ENCODE data around the gene CRELD1.
"Not testable (repeated sequence)": the region's sequence is repeated elsewhere in the genome, so short reads cannot be mapped to it uniquely, and the experiment has no call there.

Gene CRELD1

GRCh38 chr3:9937486-9938238 is 4.0 kb downstream of the CRELD1 start:
- no peak overlapping the region for H3K18ac ChIP-seq (ENCODE audit: low read length)
- H2BK120ac ChIP-seq (ENCODE audit: low read depth, low read length) = no peak overlapping the region
- H2BK5ac ChIP-seq (ENCODE audit: low read length) = no peak overlapping the region
- H2BK12ac ChIP-seq (ENCODE audit: low read length) = no peak overlapping the region
- peaks cover 0 to 5% of the 10 kb centered on the region in 2 donors for H3K9me3 ChIP-seq (replicated peaks in 1 of 2; ENCODE audit: control insufficient read depth in 2 of 2, insufficient read depth in 1 of 2, low read depth in 1 of 2, low read length in 2 of 2)
- H3K4me2 ChIP-seq (ENCODE audit: insufficient read depth, low read length, poor library complexity, severe bottlenecking) = no peak overlapping the region
- peaks cover 9 to 42% of the 10 kb centered on the region in 2 donors for H3K36me3 ChIP-seq (replicated peaks in 1 of 2; ENCODE audit: control insufficient read depth in 2 of 2, insufficient read depth in 2 of 2, low read length in 2 of 2)
- H3K79me1 ChIP-seq (ENCODE audit: low read depth, low read length) = no peaks in the 10 kb centered on the region
- no peak for DNase-seq (ENCODE audit: low spot score)
- H3K4me1 ChIP-seq (ENCODE audit: control insufficient read depth in 2 of 2, insufficient read depth in 1 of 2, low read depth in 1 of 2, low read length in 2 of 2) = peaks cover 7% of the 10 kb centered on the region in 2 donors
- H3K23ac ChIP-seq (ENCODE audit: low read depth, low read length, poor library complexity) = no peak overlapping the region
- H3K4me3 ChIP-seq (ENCODE audit: low read length in 2 of 2) = peak overlapping the region in 1 of 2 donors; percentile 59
- peaks cover 0 to 2% (median 0%) of the 10 kb centered on the region in 3 experiments for H3K27me3 ChIP-seq (ENCODE audit: control insufficient read depth in 3 of 3, insufficient read depth in 3 of 3, low read depth in 1 of 3, low read length in 3 of 3)
- H2AFZ ChIP-seq (ENCODE audit: low read length) = no peak overlapping the region
- no peak overlapping the region for H3K27ac ChIP-seq (replicated peaks; ENCODE audit: low read length)
- no CpG with 5 or more reads among the region's 13 CpGs for WGBS, 2 donors (ENCODE audit: extremely low coverage in 2 of 2, insufficient read length in 2 of 2, insufficient replicate concordance in 1 of 2)
- H2BK15ac ChIP-seq (ENCODE audit: low read length) = no peak overlapping the region
- no peak overlapping the region for H4K8ac ChIP-seq (ENCODE audit: low read depth, low read length)
- no peak overlapping the region for H3K4ac ChIP-seq (ENCODE audit: low read length)
- no peak overlapping the region for H3K9ac ChIP-seq (ENCODE audit: low read depth, low read length, poor library complexity)
- no peak overlapping the region for H4K91ac ChIP-seq (ENCODE audit: low read depth, low read length, poor library complexity)
- H2AK5ac ChIP-seq (ENCODE audit: low read depth, low read length) = no peak overlapping the region
- no peak overlapping the region for H3K14ac ChIP-seq (ENCODE audit: low read length)

GRCh38 chr3:9938966-9939365 is 5.3 kb downstream of the CRELD1 start:
- Histone ChIP-seq H2BK120ac (ENCODE audit: low read depth, low read length) (no peak overlapping the region), H3K4me3 (ENCODE audit: low read length in 2 of 2) (no peak overlapping the region), H3K18ac (ENCODE audit: low read length) (no peak overlapping the region), H2AK5ac (ENCODE audit: low read depth, low read length) (no peak overlapping the region), H3K27me3 (ENCODE audit: control insufficient read depth in 3 of 3, insufficient read depth in 3 of 3, low read depth in 1 of 3, low read length in 3 of 3) (peaks cover 0 to 2% (median 0%) of the 10 kb centered on the region in 3 experiments), H4K91ac (ENCODE audit: low read depth, low read length, poor library complexity) (no peak overlapping the region), H3K4me2 (ENCODE audit: insufficient read depth, low read length, poor library complexity, severe bottlenecking) (no peak overlapping the region), H3K23ac (ENCODE audit: low read depth, low read length, poor library complexity) (no peak overlapping the region), H2BK12ac (ENCODE audit: low read length) (no peak overlapping the region), H3K9ac (ENCODE audit: low read depth, low read length, poor library complexity) (no peak overlapping the region), H3K14ac (ENCODE audit: low read length) (no peak overlapping the region), H2BK15ac (ENCODE audit: low read length) (no peak overlapping the region), H3K79me1 (ENCODE audit: low read depth, low read length) (no peaks in the 10 kb centered on the region), H2AFZ (ENCODE audit: low read length) (no peak overlapping the region), H3K4me1 (ENCODE audit: control insufficient read depth in 2 of 2, insufficient read depth in 1 of 2, low read depth in 1 of 2, low read length in 2 of 2) (peaks cover 6 to 7% of the 10 kb centered on the region in 2 donors), H3K9me3 (replicated peaks in 1 of 2; ENCODE audit: control insufficient read depth in 2 of 2, insufficient read depth in 1 of 2, low read depth in 1 of 2, low read length in 2 of 2) (peaks cover 0 to 5% of the 10 kb centered on the region in 2 donors), H3K27ac (replicated peaks; ENCODE audit: low read length) (no peak overlapping the region), H3K4ac (ENCODE audit: low read length) (no peak overlapping the region), H4K8ac (ENCODE audit: low read depth, low read length) (no peak overlapping the region), H2BK5ac (ENCODE audit: low read length) (no peak overlapping the region), H3K36me3 (replicated peaks in 1 of 2; ENCODE audit: control insufficient read depth in 2 of 2, insufficient read depth in 2 of 2, low read length in 2 of 2) (peaks cover 11 to 55% of the 10 kb centered on the region in 2 donors)
- WGBS, 2 donors (ENCODE audit: extremely low coverage in 2 of 2, insufficient read length in 2 of 2, insufficient replicate concordance in 1 of 2) = no CpG with 5 or more reads among the region's 2 CpGs
- no peak for DNase-seq (ENCODE audit: low spot score)

- not testable (repeated sequence) for H2BK15ac ChIP-seq (ENCODE audit: low read length); H3K79me1 ChIP-seq (ENCODE audit: low read depth, low read length); H3K18ac ChIP-seq (ENCODE audit: low read length); H3K14ac ChIP-seq (ENCODE audit: low read length); H3K4ac ChIP-seq (ENCODE audit: low read length); H3K23ac ChIP-seq (ENCODE audit: low read depth, low read length, poor library complexity); H3K4me1 ChIP-seq (ENCODE audit: control insufficient read depth in 2 of 2, insufficient read depth in 1 of 2, low read depth in 1 of 2, low read length in 2 of 2); H3K27ac ChIP-seq (replicated peaks; ENCODE audit: low read length); H2BK12ac ChIP-seq (ENCODE audit: low read length); H3K9me3 ChIP-seq (replicated peaks in 1 of 2; ENCODE audit: control insufficient read depth in 2 of 2, insufficient read depth in 1 of 2, low read depth in 1 of 2, low read length in 2 of 2); H3K4me2 ChIP-seq (ENCODE audit: insufficient read depth, low read length, poor library complexity, severe bottlenecking); DNase-seq (ENCODE audit: low spot score); H2AK5ac ChIP-seq (ENCODE audit: low read depth, low read length); H3K4me3 ChIP-seq (ENCODE audit: low read length in 2 of 2); H2BK5ac ChIP-seq (ENCODE audit: low read length); H3K27me3 ChIP-seq (ENCODE audit: control insufficient read depth in 3 of 3, insufficient read depth in 3 of 3, low read depth in 1 of 3, low read length in 3 of 3); H2AFZ ChIP-seq (ENCODE audit: low read length); H4K91ac ChIP-seq (ENCODE audit: low read depth, low read length, poor library complexity); H4K8ac ChIP-seq (ENCODE audit: low read depth, low read length); H3K9ac ChIP-seq (ENCODE audit: low read depth, low read length, poor library complexity); H2BK120ac ChIP-seq (ENCODE audit: low read depth, low read length)
- H3K36me3 ChIP-seq (replicated peaks in 1 of 2; ENCODE audit: control insufficient read depth in 2 of 2, insufficient read depth in 2 of 2, low read length in 2 of 2) = peaks cover 14 to 63% of the 10 kb centered on the region in 2 donors
- WGBS, 2 donors (ENCODE audit: extremely low coverage in 2 of 2, insufficient read length in 2 of 2, insufficient replicate concordance in 1 of 2) = no CpG with 5 or more reads among the region's 32 CpGs
Measured at GRCh38 chr3:9939906-9940305, 6.3 kb downstream of the CRELD1 start.

GRCh38 chr3:9940746-9941145 is 7.1 kb downstream of the CRELD1 start:
- peaks cover 0 to 2% (median 0%) of the 10 kb centered on the region in 3 experiments for H3K27me3 ChIP-seq (ENCODE audit: control insufficient read depth in 3 of 3, insufficient read depth in 3 of 3, low read depth in 1 of 3, low read length in 3 of 3)
- H3K79me1 ChIP-seq (ENCODE audit: low read depth, low read length) = no peaks in the 10 kb centered on the region
- WGBS, 2 donors (ENCODE audit: extremely low coverage in 2 of 2, insufficient read length in 2 of 2, insufficient replicate concordance in 1 of 2) = no CpG with 5 or more reads among the region's 10 CpGs
- no peak overlapping the region for H3K18ac ChIP-seq (ENCODE audit: low read length)
- H3K14ac ChIP-seq (ENCODE audit: low read length) = no peak overlapping the region
- no peak for DNase-seq (ENCODE audit: low spot score)
- no peak overlapping the region for H2AFZ ChIP-seq (ENCODE audit: low read length)
- H3K4me1 ChIP-seq (ENCODE audit: control insufficient read depth in 2 of 2, insufficient read depth in 1 of 2, low read depth in 1 of 2, low read length in 2 of 2) = no peaks in the 10 kb centered on the region
- peak overlapping the region; percentile 20 for H2AK5ac ChIP-seq (ENCODE audit: low read depth, low read length)
- H3K4me2 ChIP-seq (ENCODE audit: insufficient read depth, low read length, poor library complexity, severe bottlenecking) = no peak overlapping the region
- H3K4me3 ChIP-seq (ENCODE audit: low read length in 2 of 2) = peak overlapping the region in 1 of 2 donors; percentile 65
- H2BK5ac ChIP-seq (ENCODE audit: low read length) = no peak overlapping the region
- H4K91ac ChIP-seq (ENCODE audit: low read depth, low read length, poor library complexity) = no peak overlapping the region
- no peak overlapping the region for H4K8ac ChIP-seq (ENCODE audit: low read depth, low read length)
- H3K23ac ChIP-seq (ENCODE audit: low read depth, low read length, poor library complexity) = no peak overlapping the region
- peaks cover 0 to 5% of the 10 kb centered on the region in 2 donors for H3K9me3 ChIP-seq (replicated peaks in 1 of 2; ENCODE audit: control insufficient read depth in 2 of 2, insufficient read depth in 1 of 2, low read depth in 1 of 2, low read length in 2 of 2)
- H3K9ac ChIP-seq (ENCODE audit: low read depth, low read length, poor library complexity) = no peak overlapping the region
- H2BK15ac ChIP-seq (ENCODE audit: low read length) = no peak overlapping the region
- peaks cover 14 to 62% of the 10 kb centered on the region in 2 donors for H3K36me3 ChIP-seq (replicated peaks in 1 of 2; ENCODE audit: control insufficient read depth in 2 of 2, insufficient read depth in 2 of 2, low read length in 2 of 2)
- no peak overlapping the region for H3K4ac ChIP-seq (ENCODE audit: low read length)
- no peak overlapping the region for H2BK12ac ChIP-seq (ENCODE audit: low read length)
- H3K27ac ChIP-seq (replicated peaks; ENCODE audit: low read length) = no peak overlapping the region
- H2BK120ac ChIP-seq (ENCODE audit: low read depth, low read length) = no peak overlapping the region

All from neuronal stem cell (in vitro differentiated cells).